T47D (cell line): ENCODE data around the gene TMEM175.
"Not testable (repeated sequence)": the region's sequence is repeated elsewhere in the genome, so short reads cannot be mapped to it uniquely, and the experiment has no call there.

Experiments used
- DNase-seq, 2 experiments: peaks; one replicate each; pipeline versions ENCODE4 v3.0.0 to v3.0.0-alpha.2; 2011 to 2012; ENCODE audit warnings: low read depth in 1 of 2, low spot score in 1 of 2
- JUND ChIP-seq: IDR thresholded peaks from 2 replicates; pipeline ENCODE4 v1.6.1; 2012; ENCODE audit warnings: low read depth
- in situ Hi-C: cut with HindIII; loops from 2 replicates; pipeline ENCODE4 v1.10.0; 2016; ENCODE audit warnings: low sequenced_read_pairs, low pct_unique_long_range_greater_than_20kb

TMEM175 gene

GRCh38 chr4:991451-992296 is 59.4 kb downstream of the TMEM175 start:
- TF ChIP-seq JUND = no peak
- in situ Hi-C loops = no loop called here
- DNase-seq = no peak

GRCh38 chr4:992297-993110 is 60.2 kb downstream of the TMEM175 start:
- no peak for TF ChIP-seq JUND
- peak; percentile 88 to 95 for DNase-seq
- in situ Hi-C loops = no loop called here

- DNase-seq = peak in 1 of 2 experiments; percentile 73
- in situ Hi-C loops = no loop called here
- TF ChIP-seq JUND = no peak
Measured at GRCh38 chr4:993111-994029, 61.1 kb downstream of the TMEM175 start, which contains the start of gene SLC26A1. TSS of gene SLC26A1 (minus strand) at chr4:993404. CDS start at chr4:991703, 1,701 bp downstream.

- no peak for TF ChIP-seq JUND
- no peak for DNase-seq
- in situ Hi-C loops = no loop called here
Measured at GRCh38 chr4:995311-996026, 63.2 kb downstream of the TMEM175 start.

- TF ChIP-seq JUND = no peak
- no peak for DNase-seq
- in situ Hi-C loops = no loop called here
Measured at GRCh38 chr4:996030-996996, 64.1 kb downstream of the TMEM175 start.

DNA sequence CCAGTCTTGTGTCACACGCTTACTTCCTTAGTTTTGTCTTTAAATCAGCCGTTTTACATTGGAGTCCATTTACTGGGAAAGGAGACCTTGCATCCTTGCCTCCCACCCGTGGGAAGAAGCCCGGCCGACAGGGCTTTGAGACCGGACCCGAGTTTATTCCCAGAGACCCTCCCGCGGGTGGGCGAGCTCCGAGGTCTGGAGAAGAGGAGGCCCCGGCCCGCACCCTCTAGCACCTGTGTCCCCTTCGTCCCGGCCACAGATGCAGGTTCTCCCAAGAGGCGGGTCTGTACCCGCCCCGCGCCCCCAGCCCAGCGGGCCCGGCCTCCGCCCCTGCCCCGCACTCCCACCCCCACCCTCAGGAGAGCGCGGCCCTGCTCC is 64.7 kb downstream of the TMEM175 start:
- in situ Hi-C loops = no loop called here
- no peak for TF ChIP-seq JUND
- DNase-seq = no peak

DNA sequence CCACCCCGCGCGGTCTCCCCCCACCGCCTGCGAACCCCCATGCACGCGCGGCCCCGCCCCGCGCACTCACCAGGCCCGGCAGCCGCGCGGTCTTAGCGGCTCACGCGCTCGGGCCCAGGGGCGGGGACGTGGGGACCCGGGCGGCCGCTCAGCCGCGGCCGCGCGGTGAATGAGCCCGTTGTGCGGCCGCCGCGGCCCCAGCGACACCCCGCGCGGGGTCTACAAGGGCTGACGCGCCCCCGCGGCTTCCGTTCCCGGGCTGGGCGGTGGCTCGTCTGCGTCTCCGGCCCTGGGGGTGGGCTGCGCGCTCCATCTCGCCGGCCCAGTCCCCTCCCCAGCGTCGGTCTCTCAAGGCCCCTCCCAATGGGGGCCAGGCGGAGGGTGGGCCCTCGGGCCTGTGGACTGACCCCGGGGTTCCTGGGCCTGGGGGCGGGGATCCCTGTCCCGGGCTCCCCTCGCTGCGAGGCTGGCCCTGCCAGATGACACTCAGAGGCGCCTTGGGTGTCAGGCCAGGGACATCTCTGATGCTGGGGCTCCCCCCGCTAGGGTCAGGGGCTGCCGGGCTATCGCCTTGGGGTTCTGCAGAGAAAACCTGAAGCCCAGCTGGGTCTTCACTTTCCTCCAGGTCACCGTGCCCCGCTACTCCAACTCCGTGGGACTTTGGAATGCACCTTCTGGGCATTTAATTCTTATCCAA is 65.3 kb downstream of the TMEM175 start:
- peak; percentile 68 to 81 for DNase-seq
- no peak for TF ChIP-seq JUND
- in situ Hi-C loops = no loop called here

DNA sequence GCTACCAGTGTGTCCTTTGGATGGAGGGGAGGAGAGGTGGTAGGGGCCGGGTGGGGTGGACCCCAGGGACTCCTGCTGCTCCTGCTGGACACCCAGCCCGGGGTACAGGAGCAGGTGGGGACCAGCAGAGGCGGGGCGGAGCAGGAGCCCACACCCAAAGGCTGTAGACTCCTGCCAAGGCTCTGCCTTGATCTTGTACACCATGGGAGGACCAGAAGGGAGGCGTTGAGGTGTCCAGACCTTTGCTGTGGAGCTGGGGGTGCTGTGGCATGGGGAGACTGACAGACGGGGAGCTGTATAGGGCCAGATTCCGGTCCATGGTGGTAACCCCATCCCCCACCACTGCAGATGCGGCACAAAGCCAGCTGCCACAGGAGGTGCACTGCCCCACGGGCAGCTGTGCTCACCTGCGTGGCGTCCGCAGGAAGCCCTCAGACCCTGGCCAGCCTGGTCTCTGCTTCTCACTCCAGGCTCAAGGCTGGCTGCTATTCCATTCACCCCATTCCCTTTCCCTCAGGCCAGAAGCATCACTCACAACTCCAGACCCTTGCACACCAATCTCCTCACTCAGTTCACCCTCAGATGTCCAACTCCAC is 65.9 kb downstream of the TMEM175 start:
- peak in 1 of 2 experiments; percentile 46 for DNase-seq
- no peak for TF ChIP-seq JUND
- in situ Hi-C loops = no loop called here

- in situ Hi-C loops = not testable (repeated sequence)
- DNase-seq = peak in 1 of 2 experiments; percentile 44
Measured at GRCh38 chr4:999240-999863, 67.1 kb downstream of the TMEM175 start.
